ENCODE data around the gene UGT1A9.

Gene UGT1A9

GRCh38 chr2:233800208-233800607 is 128.5 kb downstream of the UGT1A9 start:
- H3K9ac ChIP-seq (ENCODE audit: low read depth, low read length): no peak overlapping the region
- H3K27ac ChIP-seq (ENCODE audit: low read length): no peak overlapping the region
- DNase-seq: no peak
- no peaks in the 10 kb centered on the region for H3K27me3 ChIP-seq (ENCODE audit: insufficient read depth, low read length, poor library complexity)
- H3K4me3 ChIP-seq (ENCODE audit: low read depth in 1 of 2, low read length in 2 of 2): no peak overlapping the region
- H3K79me2 ChIP-seq (ENCODE audit: insufficient read depth, low read length): no peaks in the 10 kb centered on the region
- H4K20me1 ChIP-seq (ENCODE audit: insufficient read depth, low read length): no peaks in the 10 kb centered on the region
- no peak for ATAC-seq (ENCODE audit: insufficient read depth, low read depth)
- TF ChIP-seq CTCF (IDR thresholded peaks at IDR 0.05; ENCODE audit: borderline replicate concordance, extremely low read depth, low read length, poor library complexity, severe bottlenecking): no peak
- TF ChIP-seq EZH2 (IDR thresholded peaks at IDR 0.05; ENCODE audit: borderline replicate concordance, low read depth, low read length, severe bottlenecking): no peak
- no peaks in the 10 kb centered on the region for H3K4me1 ChIP-seq (ENCODE audit: insufficient read depth, low read length)
- no peak overlapping the region for H3K4me2 ChIP-seq (ENCODE audit: insufficient read depth, low read length)
- H3K9me3 ChIP-seq (ENCODE audit: insufficient read depth, low read length, severe bottlenecking): no peaks in the 10 kb centered on the region
- no peaks in the 10 kb centered on the region for H3K36me3 ChIP-seq (ENCODE audit: insufficient read depth, low read length)
- no peak overlapping the region for H2AFZ ChIP-seq (ENCODE audit: low read depth, low read length)

GRCh38 chr2:233801357-233802131 is 129.8 kb downstream of the UGT1A9 start:
- no peak for DNase-seq
- H3K9ac ChIP-seq (ENCODE audit: low read depth, low read length): no peak overlapping the region
- H3K4me2 ChIP-seq (ENCODE audit: insufficient read depth, low read length): no peak overlapping the region

GRCh38 chr2:233802132-233802815 is 130.6 kb downstream of the UGT1A9 start:
- Histone ChIP-seq H3K4me2 (ENCODE audit: insufficient read depth, low read length) (no peak overlapping the region), H3K36me3 (ENCODE audit: insufficient read depth, low read length) (no peaks in the 10 kb centered on the region), H3K27ac (ENCODE audit: low read length) (no peak overlapping the region), H3K9ac (ENCODE audit: low read depth, low read length) (no peak overlapping the region), H3K4me1 (ENCODE audit: insufficient read depth, low read length) (no peaks in the 10 kb centered on the region), H3K79me2 (ENCODE audit: insufficient read depth, low read length) (no peaks in the 10 kb centered on the region), H3K9me3 (ENCODE audit: insufficient read depth, low read length, severe bottlenecking) (no peaks in the 10 kb centered on the region), H2AFZ (ENCODE audit: low read depth, low read length) (no peak overlapping the region), H4K20me1 (ENCODE audit: insufficient read depth, low read length) (no peaks in the 10 kb centered on the region), H3K27me3 (ENCODE audit: insufficient read depth, low read length, poor library complexity) (peaks cover 1% of the 10 kb centered on the region), H3K4me3 (ENCODE audit: low read depth in 1 of 2, low read length in 2 of 2) (no peak overlapping the region)
- TF ChIP-seq CTCF (IDR thresholded peaks at IDR 0.05; ENCODE audit: borderline replicate concordance, extremely low read depth, low read length, poor library complexity, severe bottlenecking) (no peak), EZH2 (IDR thresholded peaks at IDR 0.05; ENCODE audit: borderline replicate concordance, low read depth, low read length, severe bottlenecking) (no peak)
- ATAC-seq (ENCODE audit: insufficient read depth, low read depth): no peak
- no peak for DNase-seq

More at GRCh38 chr2:233801357-233802131, 129.8 kb downstream of the UGT1A9 start:
- Histone ChIP-seq H3K79me2 (ENCODE audit: insufficient read depth, low read length) (no peaks in the 10 kb centered on the region), H2AFZ (ENCODE audit: low read depth, low read length) (no peak overlapping the region), H4K20me1 (ENCODE audit: insufficient read depth, low read length) (no peaks in the 10 kb centered on the region), H3K27me3 (ENCODE audit: insufficient read depth, low read length, poor library complexity) (no peaks in the 10 kb centered on the region), H3K4me3 (ENCODE audit: low read depth in 1 of 2, low read length in 2 of 2) (no peak overlapping the region), H3K27ac (ENCODE audit: low read length) (no peak overlapping the region), H3K36me3 (ENCODE audit: insufficient read depth, low read length) (no peaks in the 10 kb centered on the region), H3K9me3 (ENCODE audit: insufficient read depth, low read length, severe bottlenecking) (no peaks in the 10 kb centered on the region), H3K4me1 (ENCODE audit: insufficient read depth, low read length) (no peaks in the 10 kb centered on the region)
- ATAC-seq (ENCODE audit: insufficient read depth, low read depth): no peak; the same call in 2 of the 3 replicates
- TF ChIP-seq EZH2 (IDR thresholded peaks at IDR 0.05; ENCODE audit: borderline replicate concordance, low read depth, low read length, severe bottlenecking) (no peak), CTCF (IDR thresholded peaks at IDR 0.05; ENCODE audit: borderline replicate concordance, extremely low read depth, low read length, poor library complexity, severe bottlenecking) (no peak)

Data from DND-41 (cell line).